Testis (tissue), 3 donors: ENCODE data around the gene HNRNPF. TPM values are rescaled to one million over a fixed set of nuclear protein-coding genes. Genes with fewer than 3 reads are reported as not detected.
A peak's percentile ranks its signal among the peaks of the same experiment; 100 is the strongest.

Experiments
- DNase-seq: peaks from one replicate; pipeline ENCODE4 v3.0.0-alpha.2; 2019
- H3K27ac ChIP-seq, 2 donors: fragments of 200-600 bp; sonication (generic); one replicate each; pipeline ENCODE4 v1.5.1; 2019
- H3K27me3 ChIP-seq: fragments of 200-600 bp; sonication (generic); one replicate; pipeline ENCODE4 v1.5.1; 2019
- H3K36me3 ChIP-seq: fragments of 200-600 bp; sonication (generic); one replicate; pipeline ENCODE4 v1.5.1; 2017; ENCODE audit warnings: low read depth; ENCODE audit errors: missing control alignments
- H3K4me1 ChIP-seq: fragments of 200-600 bp; sonication (generic); one replicate; pipeline ENCODE4 v1.5.1; 2019
- H3K4me3 ChIP-seq, 2 donors: fragments of 200-600 bp; sonication (generic); one replicate each; pipeline ENCODE4 v1.5.1; 2017 to 2019
- H3K9me3 ChIP-seq: fragments of 200-600 bp; sonication (generic); one replicate; pipeline ENCODE4 v1.5.1; 2017
- POLR2A ChIP-seq: fragments of 450-650 bp; IDR thresholded peaks from one replicate; pipeline ENCODE4 v1.6.1; 2017; ENCODE audit warnings: antibody characterized with exemption, mild to moderate bottlenecking, moderate library complexity
- WGBS, 2 donors: methylation state at CpG; one replicate each; pipeline ENCODE4 v1.1.5; 2018; 5-methylcytosine and 5-hydroxymethylcytosine counted together
- intact Hi-C: fragments of 100-400 bp; cut with DNase I; formaldehyde crosslinking; loops from one replicate; pipeline ENCODE4 v1.15.1; 2023; ENCODE audit warnings: low total_unique reads
- polyA plus RNA-seq: library from polyadenylated mRNA; stranded (reverse); fragments of 350-450 nt; fragmentation: Illumina TruSeq; extraction: RNeasy Lipid Tissue Mini Kit (QIAGEN cat#74804); gene quantifications from one replicate; pipeline ENCODE4 v1.2.3, GENCODE V29; 2014; ENCODE audit warnings: low read depth, low replicate concordance; ENCODE audit not compliant: insufficient read depth
- total RNA-seq, 2 donors: library from RNA; depleted of rRNA; stranded (reverse); fragments of >200 nt; gene quantifications; one replicate each; pipeline ENCODE4 v1.2.3, GENCODE V29; 2016
- TF ChIP-seq, protein P1 (sequence below), 3 experiments: fragments of 450-650 bp in 2 of 3; fragments of 200-600 bp in 1 of 3; sonication (generic) in 1 of 3; IDR thresholded peaks; one replicate each; pipeline ENCODE4 v1.5.1; 2016 to 2019; ENCODE audit warnings: antibody characterized with exemption in 3 of 3, mild to moderate bottlenecking in 2 of 3, moderate library complexity in 1 of 3

Gene HNRNPF
- total and polyA plus RNA-seq, 3 donors from 2014 or later: 120 to 232 (median 159) TPM

- no peaks in the 10 kb centered on the region for H3K9me3 ChIP-seq
- no peaks in the 10 kb centered on the region for H3K27me3 ChIP-seq
- H3K27ac ChIP-seq: no peak overlapping the region
- H3K36me3 ChIP-seq: no peaks in the 10 kb centered on the region
- no peak overlapping the region for H3K4me3 ChIP-seq
- 87 to 93% methylated on average over 5 of the region's 5 CpGs for WGBS, 2 donors
- no peaks in the 10 kb centered on the region for H3K4me1 ChIP-seq
- no peak for DNase-seq
- no peak for TF ChIP-seq POLR2A
- TF ChIP-seq, protein P1, sequence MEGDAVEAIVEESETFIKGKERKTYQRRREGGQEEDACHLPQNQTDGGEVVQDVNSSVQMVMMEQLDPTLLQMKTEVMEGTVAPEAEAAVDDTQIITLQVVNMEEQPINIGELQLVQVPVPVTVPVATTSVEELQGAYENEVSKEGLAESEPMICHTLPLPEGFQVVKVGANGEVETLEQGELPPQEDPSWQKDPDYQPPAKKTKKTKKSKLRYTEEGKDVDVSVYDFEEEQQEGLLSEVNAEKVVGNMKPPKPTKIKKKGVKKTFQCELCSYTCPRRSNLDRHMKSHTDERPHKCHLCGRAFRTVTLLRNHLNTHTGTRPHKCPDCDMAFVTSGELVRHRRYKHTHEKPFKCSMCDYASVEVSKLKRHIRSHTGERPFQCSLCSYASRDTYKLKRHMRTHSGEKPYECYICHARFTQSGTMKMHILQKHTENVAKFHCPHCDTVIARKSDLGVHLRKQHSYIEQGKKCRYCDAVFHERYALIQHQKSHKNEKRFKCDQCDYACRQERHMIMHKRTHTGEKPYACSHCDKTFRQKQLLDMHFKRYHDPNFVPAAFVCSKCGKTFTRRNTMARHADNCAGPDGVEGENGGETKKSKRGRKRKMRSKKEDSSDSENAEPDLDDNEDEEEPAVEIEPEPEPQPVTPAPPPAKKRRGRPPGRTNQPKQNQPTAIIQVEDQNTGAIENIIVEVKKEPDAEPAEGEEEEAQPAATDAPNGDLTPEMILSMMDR (IDR thresholded peaks at IDR 0.05): no peak
- intact Hi-C loops: no loop called here
These were observed 31.6 kb upstream of the HNRNPF start for GRCh38 chr10:43440463-43441134.

GRCh38 chr10:43437141-43437870 lies 28.3 kb upstream of the HNRNPF start:
- DNase-seq: no peak
- peak overlapping the region; percentile 97 for H3K27ac ChIP-seq
- no peak for TF ChIP-seq POLR2A
- TF ChIP-seq, protein P1 (IDR thresholded peaks at IDR 0.05): no peak
- H3K4me1 ChIP-seq: no peaks in the 10 kb centered on the region
- no peaks in the 10 kb centered on the region for H3K36me3 ChIP-seq
- intact Hi-C loops: no loop called here
- H3K27me3 ChIP-seq: no peaks in the 10 kb centered on the region
- H3K4me3 ChIP-seq: peak overlapping the region; percentile 72 to 75
- 4 to 9% methylated on average over 11 to 27 of the region's 30 CpGs for WGBS, 2 donors
- no peaks in the 10 kb centered on the region for H3K9me3 ChIP-seq

- H3K27ac ChIP-seq: peak within 1 kb of the TSS; percentile 97
- DNase-seq: peak; percentile 91
- WGBS, 2 donors: 0% methylated on average over 24 to 64 of the region's 69 CpGs
- no peaks in the 10 kb centered on the region for H3K4me1 ChIP-seq
- TF ChIP-seq, protein P1 (IDR thresholded peaks at IDR 0.05): no peak
- peak; percentile 46 for TF ChIP-seq POLR2A
- peak within 1 kb of the TSS; percentile 72 to 75 for H3K4me3 ChIP-seq
- intact Hi-C loops: no loop called here
- H3K36me3 ChIP-seq: no peaks in the 10 kb centered on the region
- no peaks in the 10 kb centered on the region for H3K27me3 ChIP-seq
- H3K9me3 ChIP-seq: no peaks in the 10 kb centered on the region
These were observed 27.5 kb upstream of the HNRNPF start, which contains the start of gene ZNF487 for GRCh38 chr10:43436291-43437140. Gene ZNF487, plus strand, starts transcription at chr10:43437111. Its CDS starts 38,703 bp downstream, at chr10:43475814.

- Histone ChIP-seq H3K4me1 (no peaks in the 10 kb centered on the region), H3K9me3 (no peaks in the 10 kb centered on the region), H3K27ac (no peak overlapping the region), H3K4me3 (no peak overlapping the region), H3K36me3 (no peaks in the 10 kb centered on the region), H3K27me3 (no peaks in the 10 kb centered on the region)
- 88 to 92% methylated on average over 8 of the region's 8 CpGs for WGBS, 2 donors
- TF ChIP-seq, protein P1 (IDR thresholded peaks at IDR 0.05): no peak
- TF ChIP-seq POLR2A: no peak
- DNase-seq: no peak
- intact Hi-C loops: no loop called here
These were observed 22.1 kb upstream of the HNRNPF start for GRCh38 chr10:43430926-43431663.
